Measurements from ENCODE around the gene RIC8B. TPM values are rescaled to one million over a fixed set of nuclear protein-coding genes. Genes with fewer than 3 reads are reported as not detected.
"Not testable (repeated sequence)": the region's sequence is repeated elsewhere in the genome, so short reads cannot be mapped to it uniquely, and the experiment has no call there.

RIC8B gene
- 10.3 TPM for polyA plus RNA-seq (2012; ENCODE audit: insufficient read depth, insufficient read length, low read depth)

DNA sequence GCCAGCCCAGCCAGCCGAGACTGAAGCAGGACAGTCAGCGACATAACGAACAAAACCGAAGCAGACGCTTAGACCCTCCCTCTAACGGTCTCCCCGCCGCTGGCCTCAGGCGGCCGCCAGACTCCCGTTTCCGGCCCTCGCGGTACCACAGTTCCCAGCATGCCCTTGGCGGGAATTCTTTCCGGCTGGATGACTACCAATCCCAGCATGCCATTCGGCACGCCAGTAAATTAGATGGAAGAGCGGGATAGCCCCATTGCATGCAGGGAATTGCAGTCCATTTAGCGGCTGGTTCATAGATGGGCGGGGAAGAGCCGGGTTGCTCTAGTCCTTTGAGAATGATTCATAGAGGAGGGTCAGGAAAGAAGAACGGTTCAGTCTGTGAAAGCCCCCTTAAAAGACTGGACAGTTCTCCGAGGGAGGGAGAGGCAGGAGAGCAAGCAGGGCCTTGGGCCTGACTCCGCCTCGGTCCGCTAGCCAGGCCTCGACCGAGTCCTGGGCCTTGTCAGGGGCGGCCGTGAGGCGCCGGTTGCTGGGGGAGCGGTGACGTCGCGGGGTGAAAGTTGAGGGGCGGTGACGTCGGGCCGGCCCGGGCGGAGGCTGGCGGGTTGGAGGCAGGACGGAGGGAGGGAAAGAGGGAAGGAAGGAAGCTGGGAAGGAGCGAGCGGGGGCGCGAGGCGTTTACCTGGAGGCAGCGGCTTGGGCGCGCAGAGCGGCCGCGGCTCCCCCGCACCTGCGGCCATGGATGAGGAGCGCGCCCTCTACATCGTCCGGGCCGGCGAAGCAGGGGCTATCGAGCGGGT, at the start of gene RIC8B:
RIC8B (plus strand) TSS at position 678 of the 803 bp plus-strand sequence; CDS start at position 742, 64 bp downstream.
- no peaks in the 10 kb centered on the region for H3K9me3 ChIP-seq
- peak; percentile 97 for DNase-seq
- TF ChIP-seq, protein P1, sequence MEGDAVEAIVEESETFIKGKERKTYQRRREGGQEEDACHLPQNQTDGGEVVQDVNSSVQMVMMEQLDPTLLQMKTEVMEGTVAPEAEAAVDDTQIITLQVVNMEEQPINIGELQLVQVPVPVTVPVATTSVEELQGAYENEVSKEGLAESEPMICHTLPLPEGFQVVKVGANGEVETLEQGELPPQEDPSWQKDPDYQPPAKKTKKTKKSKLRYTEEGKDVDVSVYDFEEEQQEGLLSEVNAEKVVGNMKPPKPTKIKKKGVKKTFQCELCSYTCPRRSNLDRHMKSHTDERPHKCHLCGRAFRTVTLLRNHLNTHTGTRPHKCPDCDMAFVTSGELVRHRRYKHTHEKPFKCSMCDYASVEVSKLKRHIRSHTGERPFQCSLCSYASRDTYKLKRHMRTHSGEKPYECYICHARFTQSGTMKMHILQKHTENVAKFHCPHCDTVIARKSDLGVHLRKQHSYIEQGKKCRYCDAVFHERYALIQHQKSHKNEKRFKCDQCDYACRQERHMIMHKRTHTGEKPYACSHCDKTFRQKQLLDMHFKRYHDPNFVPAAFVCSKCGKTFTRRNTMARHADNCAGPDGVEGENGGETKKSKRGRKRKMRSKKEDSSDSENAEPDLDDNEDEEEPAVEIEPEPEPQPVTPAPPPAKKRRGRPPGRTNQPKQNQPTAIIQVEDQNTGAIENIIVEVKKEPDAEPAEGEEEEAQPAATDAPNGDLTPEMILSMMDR (IDR thresholded peaks at IDR 0.05; ENCODE audit: low read depth, low read length) = no peak
- H3K36me3 ChIP-seq = no peaks in the 10 kb centered on the region
- peak within 1 kb of the TSS; percentile 86 for H3K4me3 ChIP-seq (ENCODE audit: low read depth, low read length)
- no peaks in the 10 kb centered on the region for H3K27me3 ChIP-seq
- 0 out of 2 replicates have a peak, but pooled peaks cover 4% of the 10 kb centered on the region for H3K4me1 ChIP-seq

DNA sequence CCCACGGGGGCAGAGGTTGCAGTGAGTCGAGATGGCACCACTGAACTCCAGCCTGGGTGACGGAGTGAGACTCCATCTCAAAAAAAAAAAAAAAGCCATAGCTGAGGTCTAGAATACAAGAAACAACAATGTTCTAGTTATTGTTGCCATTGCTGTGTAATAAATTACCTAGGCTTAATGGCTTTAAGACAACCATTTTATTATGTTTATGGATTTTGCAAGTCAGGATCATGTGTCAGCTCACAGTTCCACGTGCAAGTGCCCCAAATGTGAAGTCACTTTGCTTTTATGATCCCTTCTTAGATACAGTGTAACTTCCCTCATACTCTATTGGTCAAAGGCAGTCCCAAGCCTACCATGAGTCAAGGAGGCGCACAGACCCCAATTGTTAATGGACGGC, 49.5 kb upstream of the RIC8B start:
- Histone ChIP-seq H3K27me3 (no peaks in the 10 kb centered on the region), H3K36me3 (no peaks in the 10 kb centered on the region), H3K9me3 (no peaks in the 10 kb centered on the region), H3K4me1 (no peaks in the 10 kb centered on the region; the same call in 1 of the 2 replicates), H3K4me3 (ENCODE audit: low read depth, low read length) (no peak overlapping the region)
- DNase-seq = no peak
- TF ChIP-seq, protein P1 (IDR thresholded peaks at IDR 0.05; ENCODE audit: low read depth, low read length) = no peak

- not testable (repeated sequence) for H3K36me3 ChIP-seq; DNase-seq; H3K27me3 ChIP-seq; H3K4me1 ChIP-seq; H3K4me3 ChIP-seq (ENCODE audit: low read depth, low read length); H3K9me3 ChIP-seq
These were observed 47.8 kb upstream of the RIC8B start for GRCh38 chr12:106726603-106727202.

DNA sequence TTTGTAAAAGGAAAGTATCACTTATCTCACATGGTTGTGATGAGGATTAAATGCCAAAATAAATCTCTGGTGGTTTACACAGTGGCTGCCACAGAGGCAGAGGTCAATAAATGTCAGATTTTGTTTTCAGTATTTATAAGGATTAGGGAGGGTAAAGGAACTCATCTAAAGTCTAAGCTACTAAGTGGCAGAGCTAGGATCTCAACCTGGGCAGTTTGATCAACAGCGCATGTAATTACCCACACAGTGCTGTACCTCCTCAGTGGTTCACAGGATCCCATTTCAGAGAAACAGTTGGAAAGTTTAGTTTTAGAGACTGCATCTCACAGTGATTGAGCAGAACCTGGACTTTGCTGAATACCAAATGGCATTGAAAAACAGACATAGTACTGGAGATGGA, 44.9 kb upstream of the RIC8B start:
- TF ChIP-seq, protein P1 (IDR thresholded peaks at IDR 0.05; ENCODE audit: low read depth, low read length) = no peak
- no peaks in the 10 kb centered on the region for H3K27me3 ChIP-seq
- DNase-seq = no peak
- peaks cover 3% of the 10 kb centered on the region; the same call in 1 of the 2 replicates for H3K4me1 ChIP-seq
- H3K4me3 ChIP-seq (ENCODE audit: low read depth, low read length) = no peak overlapping the region
- H3K9me3 ChIP-seq = no peaks in the 10 kb centered on the region
- H3K36me3 ChIP-seq = no peaks in the 10 kb centered on the region

- H3K4me3 ChIP-seq (ENCODE audit: low read depth, low read length) = no peak overlapping the region
- peaks cover 14% of the 10 kb centered on the region for H3K4me1 ChIP-seq
- H3K27me3 ChIP-seq = no peaks in the 10 kb centered on the region
- TF ChIP-seq, protein P1 (IDR thresholded peaks at IDR 0.05; ENCODE audit: low read depth, low read length) = no peak
- no peaks in the 10 kb centered on the region for H3K36me3 ChIP-seq
- no peak for DNase-seq
- H3K9me3 ChIP-seq = no peaks in the 10 kb centered on the region
These were observed 41.6 kb upstream of the RIC8B start for GRCh38 chr12:106732890-106733289.

- DNase-seq = peak; percentile 24
- Histone ChIP-seq H3K4me1 (peaks cover 14% of the 10 kb centered on the region), H3K27me3 (no peaks in the 10 kb centered on the region), H3K4me3 (ENCODE audit: low read depth, low read length) (no peak overlapping the region), H3K9me3 (no peaks in the 10 kb centered on the region), H3K36me3 (no peaks in the 10 kb centered on the region)
- TF ChIP-seq, protein P1 (IDR thresholded peaks at IDR 0.05; ENCODE audit: low read depth, low read length) = no peak
These were observed 40.8 kb upstream of the RIC8B start for GRCh38 chr12:106733660-106734059.

Measured in BE2C (cell line).